Measurements from ENCODE around the gene CFH.
A peak's percentile ranks its signal among the peaks of the same experiment; 100 is the strongest.
"Not testable (repeated sequence)": the region's sequence is repeated elsewhere in the genome, so short reads cannot be mapped to it uniquely, and the experiment has no call there.

The CFH gene

GRCh38 chr1:196651637-196652215, at the start of gene CFH:
CFH (plus strand) TSS chr1:196652043; CDS start chr1:196652118, 75 bp downstream.
- no peak for DNase-seq (ENCODE audit: low spot score)

- no peak for DNase-seq (ENCODE audit: low spot score)
These were observed 48.2 kb upstream of the CFH start for GRCh38 chr1:196603651-196604050.

- DNase-seq (ENCODE audit: low spot score), result no peak
These were observed 43.9 kb upstream of the CFH start for GRCh38 chr1:196607981-196608380.

GRCh38 chr1:196608390-196609369, 43.2 kb upstream of the CFH start, which contains the start of gene KCNT2:
KCNT2 (minus strand) TSS chr1:196608440; CDS start chr1:196608309, 131 bp downstream.
- no peak for DNase-seq (ENCODE audit: low spot score)

- no peak for DNase-seq (ENCODE audit: low spot score)
These were observed 42.5 kb upstream of the CFH start for GRCh38 chr1:196609370-196609737.

- no peak for DNase-seq (ENCODE audit: low spot score)
These were observed 40.0 kb upstream of the CFH start for GRCh38 chr1:196611873-196612272.

GRCh38 chr1:196619721-196620120, 32.1 kb upstream of the CFH start:
- no peak for DNase-seq (ENCODE audit: low spot score)

GRCh38 chr1:196623079-196623478, 28.8 kb upstream of the CFH start:
- DNase-seq (ENCODE audit: low spot score), result no peak

GRCh38 chr1:196628838-196629237, 23.0 kb upstream of the CFH start:
- no peak for DNase-seq (ENCODE audit: low spot score)

- no peak for DNase-seq (ENCODE audit: low spot score)
These were observed 14.2 kb upstream of the CFH start for GRCh38 chr1:196637606-196638005.

- DNase-seq (ENCODE audit: low spot score), result no peak
These were observed 13.4 kb upstream of the CFH start for GRCh38 chr1:196638466-196638865.

- not testable (repeated sequence) for DNase-seq (ENCODE audit: low spot score)
These were observed 12.6 kb upstream of the CFH start for GRCh38 chr1:196639291-196639690.

- no peak for DNase-seq (ENCODE audit: low spot score)
These were observed 10.9 kb upstream of the CFH start for GRCh38 chr1:196640976-196641375.

GRCh38 chr1:196649990-196650389, 1.9 kb upstream of the CFH start:
- DNase-seq (ENCODE audit: low spot score), result no peak

- DNase-seq (ENCODE audit: low spot score), result no peak
These were observed 1.4 kb upstream of the CFH start for GRCh38 chr1:196650403-196650802.

- DNase-seq (ENCODE audit: low spot score), result no peak
These were observed 764 bp upstream of the CFH start for GRCh38 chr1:196651079-196651478.

GRCh38 chr1:196654271-196654670, 2.4 kb downstream of the CFH start:
- DNase-seq (ENCODE audit: low spot score), result no peak

- no peak for DNase-seq (ENCODE audit: low spot score)
These were observed 3.2 kb downstream of the CFH start for GRCh38 chr1:196655071-196655470.

- no peak for DNase-seq (ENCODE audit: low spot score)
These were observed 3.7 kb downstream of the CFH start for GRCh38 chr1:196655494-196655893.

GRCh38 chr1:196659471-196659870, 7.6 kb downstream of the CFH start:
- no peak for DNase-seq (ENCODE audit: low spot score)

- DNase-seq (ENCODE audit: low spot score), result no peak
These were observed 8.4 kb downstream of the CFH start for GRCh38 chr1:196660272-196660671.

- peak; percentile 26 for DNase-seq (ENCODE audit: low spot score)
These were observed 9.0 kb downstream of the CFH start for GRCh38 chr1:196660852-196661251.

- DNase-seq (ENCODE audit: low spot score), result no peak
These were observed 9.5 kb downstream of the CFH start for GRCh38 chr1:196661345-196661744.

Data from SW480 (cell line).